ENCODE results near the gene ZNF385B.

ZNF385B gene

GRCh38 chr2:179770029-179770428 is 91.4 kb downstream of the ZNF385B start:
- DNase-seq (ENCODE audit: insufficient read length) = no peak
- FAIRE-seq = no peak
- TF ChIP-seq TAF1 (IDR thresholded peaks at IDR 0.05; ENCODE audit: borderline replicate concordance, low read depth, low read length) = no peak
- TF ChIP-seq POLR2A (IDR thresholded peaks at IDR 0.05; ENCODE audit: low read depth, low read length) = no peak
- no peak for TF ChIP-seq POLR2AphosphoS5 (IDR thresholded peaks at IDR 0.05; ENCODE audit: low read depth, low read length)

DNA sequence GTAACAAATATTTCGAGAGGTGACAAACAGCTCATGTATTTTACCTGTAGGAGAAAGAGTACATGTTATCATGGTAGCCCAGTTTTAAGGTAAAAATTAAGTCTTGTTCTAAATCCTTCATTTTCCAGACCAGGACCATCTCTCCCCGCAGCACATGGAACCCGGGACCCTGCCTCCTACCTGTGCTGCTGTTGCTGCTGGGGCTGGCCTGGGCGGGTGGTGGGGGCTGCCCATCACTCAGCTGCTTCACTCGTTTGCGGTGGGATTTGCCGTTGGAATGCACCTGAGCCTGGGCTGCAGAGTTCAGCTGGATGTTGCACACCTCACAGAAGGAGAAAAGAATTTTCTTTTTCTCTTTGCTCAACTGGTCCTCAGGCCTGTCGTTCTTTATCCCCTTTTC is 92.1 kb downstream of the ZNF385B start:
- DNase-seq (ENCODE audit: insufficient read length) (no peak), FAIRE-seq (no peak)
- TF ChIP-seq POLR2A (IDR thresholded peaks at IDR 0.05; ENCODE audit: low read depth, low read length) (no peak), TAF1 (IDR thresholded peaks at IDR 0.05; ENCODE audit: borderline replicate concordance, low read depth, low read length) (no peak), POLR2AphosphoS5 (IDR thresholded peaks at IDR 0.05; ENCODE audit: low read depth, low read length) (no peak)

DNA sequence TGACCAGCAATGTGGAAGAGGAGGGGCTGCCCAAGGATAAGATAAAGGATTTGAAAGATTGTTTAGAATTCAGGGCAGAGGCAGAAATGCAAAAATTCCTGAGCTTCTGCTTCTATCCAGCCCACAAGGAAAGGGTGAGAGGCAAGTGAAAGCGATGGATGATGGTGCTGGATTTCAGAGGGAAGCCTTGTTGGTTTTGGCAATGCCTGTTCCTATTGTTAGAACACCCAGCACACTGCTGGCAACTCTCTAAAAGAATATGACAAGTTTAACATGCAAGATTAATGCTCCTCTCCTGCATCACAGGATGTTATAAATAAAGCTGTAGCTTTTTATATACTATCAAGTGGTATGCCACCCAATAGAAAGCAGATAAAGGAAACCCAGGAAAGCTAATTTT is 92.6 kb downstream of the ZNF385B start:
- TF ChIP-seq POLR2A (IDR thresholded peaks at IDR 0.05; ENCODE audit: low read depth, low read length) (no peak), POLR2AphosphoS5 (IDR thresholded peaks at IDR 0.05; ENCODE audit: low read depth, low read length) (no peak), TAF1 (IDR thresholded peaks at IDR 0.05; ENCODE audit: borderline replicate concordance, low read depth, low read length) (no peak)
- FAIRE-seq = no peak
- no peak for DNase-seq (ENCODE audit: insufficient read length)

DNA sequence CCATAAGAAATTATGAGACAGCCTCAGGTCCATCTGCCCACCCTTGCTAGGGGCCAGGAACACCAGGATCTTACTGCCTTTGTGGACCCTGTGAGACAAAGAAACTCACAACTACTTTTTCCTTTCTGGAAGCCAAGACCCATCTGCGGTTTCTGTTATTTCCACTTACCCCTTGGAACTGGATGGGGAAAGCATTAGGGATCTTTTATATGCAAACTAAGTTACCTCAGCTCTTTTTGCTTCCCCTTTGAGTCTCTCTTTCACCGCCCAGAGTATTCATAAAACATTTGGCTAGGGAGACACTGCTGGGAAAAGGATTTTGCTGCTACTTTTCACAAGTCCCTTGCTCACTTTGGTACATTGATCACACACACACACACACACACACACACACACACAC is 95.7 kb downstream of the ZNF385B start:
- no peak for DNase-seq (ENCODE audit: insufficient read length)
- TF ChIP-seq POLR2AphosphoS5 (IDR thresholded peaks at IDR 0.05; ENCODE audit: low read depth, low read length) (no peak), TAF1 (IDR thresholded peaks at IDR 0.05; ENCODE audit: borderline replicate concordance, low read depth, low read length) (no peak), POLR2A (IDR thresholded peaks at IDR 0.05; ENCODE audit: low read depth, low read length) (no peak)
- no peak for FAIRE-seq

GRCh38 chr2:179764710-179765109 is 96.7 kb downstream of the ZNF385B start:
- FAIRE-seq = peak; percentile 42
- DNase-seq (ENCODE audit: insufficient read length) = no peak
- no peak for TF ChIP-seq TAF1 (IDR thresholded peaks at IDR 0.05; ENCODE audit: borderline replicate concordance, low read depth, low read length)
- TF ChIP-seq POLR2AphosphoS5 (IDR thresholded peaks at IDR 0.05; ENCODE audit: low read depth, low read length) = no peak

GRCh38 chr2:179758636-179759035 is 102.8 kb downstream of the ZNF385B start:
- no peak for DNase-seq (ENCODE audit: insufficient read length)
- no peak for FAIRE-seq
- TF ChIP-seq POLR2A (IDR thresholded peaks at IDR 0.05; ENCODE audit: low read depth, low read length) (no peak), POLR2AphosphoS5 (IDR thresholded peaks at IDR 0.05; ENCODE audit: low read depth, low read length) (no peak), TAF1 (IDR thresholded peaks at IDR 0.05; ENCODE audit: borderline replicate concordance, low read depth, low read length) (no peak)

GRCh38 chr2:179751163-179751809 is 110.1 kb downstream of the ZNF385B start:
- peak; percentile 76 for FAIRE-seq
- DNase-seq (ENCODE audit: insufficient read length) = no peak
- no peak for TF ChIP-seq POLR2A (IDR thresholded peaks at IDR 0.05; ENCODE audit: low read depth, low read length)

- DNase-seq (ENCODE audit: insufficient read length) = no peak
- TF ChIP-seq TAF1 (IDR thresholded peaks at IDR 0.05; ENCODE audit: borderline replicate concordance, low read depth, low read length) (no peak), POLR2A (IDR thresholded peaks at IDR 0.05; ENCODE audit: low read depth, low read length) (no peak), POLR2AphosphoS5 (IDR thresholded peaks at IDR 0.05; ENCODE audit: low read depth, low read length) (no peak)
- FAIRE-seq = no peak
Measured at GRCh38 chr2:179749210-179749609, 112.2 kb downstream of the ZNF385B start.

GRCh38 chr2:179746981-179747380 is 114.4 kb downstream of the ZNF385B start:
- TF ChIP-seq TAF1 (IDR thresholded peaks at IDR 0.05; ENCODE audit: borderline replicate concordance, low read depth, low read length) (no peak), POLR2A (IDR thresholded peaks at IDR 0.05; ENCODE audit: low read depth, low read length) (no peak), POLR2AphosphoS5 (IDR thresholded peaks at IDR 0.05; ENCODE audit: low read depth, low read length) (no peak)
- DNase-seq (ENCODE audit: insufficient read length) (no peak), FAIRE-seq (no peak)

DNA sequence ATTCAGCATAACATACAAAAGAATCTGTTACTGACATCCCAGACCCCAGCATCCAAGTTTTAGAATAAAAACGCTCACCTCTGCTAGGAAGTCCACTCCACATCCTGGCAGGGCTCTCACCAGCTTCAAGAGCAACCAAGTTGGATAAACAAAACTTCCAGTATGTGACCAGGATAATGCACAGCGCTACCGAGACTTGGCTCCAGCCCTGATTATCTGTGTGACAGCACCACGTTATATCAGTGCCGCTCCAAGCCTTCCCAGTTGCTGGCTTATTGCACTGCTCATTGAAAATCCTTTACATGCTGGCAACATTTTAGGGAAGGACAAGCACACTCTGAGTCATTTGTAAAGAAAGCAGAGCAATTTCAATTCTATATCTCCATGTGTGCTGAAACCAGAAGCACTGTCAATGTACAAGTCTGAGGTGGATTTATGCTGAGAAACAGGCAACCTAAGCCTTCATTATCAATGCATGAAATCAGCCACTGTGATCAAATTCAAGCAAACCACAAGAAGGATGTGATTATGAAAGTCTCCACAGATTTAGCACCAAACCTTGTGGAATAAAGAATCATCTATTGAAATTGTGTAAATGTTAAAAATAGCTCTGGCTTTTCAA is 115.7 kb downstream of the ZNF385B start:
- no peak for DNase-seq (ENCODE audit: insufficient read length)
- no peak for TF ChIP-seq POLR2AphosphoS5 (IDR thresholded peaks at IDR 0.05; ENCODE audit: low read depth, low read length)
- no peak for TF ChIP-seq TAF1 (IDR thresholded peaks at IDR 0.05; ENCODE audit: borderline replicate concordance, low read depth, low read length)
- no peak for TF ChIP-seq POLR2A (IDR thresholded peaks at IDR 0.05; ENCODE audit: low read depth, low read length)
- no peak for FAIRE-seq

DNA sequence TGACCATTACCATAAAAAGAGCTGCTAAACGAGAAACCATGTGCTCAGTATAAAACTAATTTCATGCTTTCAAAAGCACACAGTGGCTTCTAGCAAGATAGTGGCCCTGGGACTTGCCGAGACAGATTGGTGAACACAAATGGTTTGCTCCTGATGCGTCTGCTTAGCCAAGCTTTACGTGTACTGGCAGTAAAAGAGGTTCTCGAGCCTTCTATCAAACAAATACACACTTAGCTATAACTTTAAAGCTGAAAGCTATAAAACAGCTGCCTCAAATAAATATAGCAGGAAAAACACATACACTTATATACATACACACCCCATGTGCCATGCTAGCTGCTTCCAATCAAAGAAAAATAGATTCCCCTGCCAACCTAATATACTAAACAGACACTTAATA is 117.0 kb downstream of the ZNF385B start:
- TF ChIP-seq POLR2AphosphoS5 (IDR thresholded peaks at IDR 0.05; ENCODE audit: low read depth, low read length) (no peak), TAF1 (IDR thresholded peaks at IDR 0.05; ENCODE audit: borderline replicate concordance, low read depth, low read length) (no peak), POLR2A (IDR thresholded peaks at IDR 0.05; ENCODE audit: low read depth, low read length) (no peak)
- no peak for FAIRE-seq
- DNase-seq (ENCODE audit: insufficient read length) = no peak

GRCh38 chr2:179741317-179741716 is 120.1 kb downstream of the ZNF385B start:
- no peak for DNase-seq (ENCODE audit: insufficient read length)
- FAIRE-seq = no peak

More at GRCh38 chr2:179741317-179741716, 120.1 kb downstream of the ZNF385B start:
- TF ChIP-seq POLR2A (IDR thresholded peaks at IDR 0.05; ENCODE audit: low read depth, low read length) = no peak
- TF ChIP-seq TAF1 (IDR thresholded peaks at IDR 0.05; ENCODE audit: borderline replicate concordance, low read depth, low read length) = no peak
- TF ChIP-seq POLR2AphosphoS5 (IDR thresholded peaks at IDR 0.05; ENCODE audit: low read depth, low read length) = no peak
